ENCODE data around the gene QSOX2.

Gene QSOX2

GRCh38 chr9:136187683-136188586 is 57.7 kb downstream of the QSOX2 start:
- DNase-seq, result no peak

DNA sequence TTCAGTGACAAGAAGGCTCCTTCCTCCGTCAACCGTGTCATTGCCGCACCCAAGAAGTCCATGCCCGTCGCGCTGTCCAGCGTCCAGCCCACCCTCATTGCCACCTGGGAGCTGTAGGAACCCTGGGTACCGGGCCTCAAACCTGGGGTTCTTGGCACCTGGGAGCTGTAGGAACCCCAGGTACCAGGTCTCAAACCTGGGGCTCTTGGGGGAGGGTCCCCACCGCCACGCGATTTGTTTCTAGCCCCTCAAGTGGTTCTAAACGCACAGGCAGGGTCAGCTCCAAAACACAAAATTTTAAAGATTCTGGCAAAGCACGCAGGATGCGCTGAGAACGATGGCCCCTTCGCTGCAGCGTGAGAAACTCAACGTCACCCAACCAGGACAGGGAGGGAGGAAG is 58.4 kb downstream of the QSOX2 start:
- DNase-seq, result no peak

DNA sequence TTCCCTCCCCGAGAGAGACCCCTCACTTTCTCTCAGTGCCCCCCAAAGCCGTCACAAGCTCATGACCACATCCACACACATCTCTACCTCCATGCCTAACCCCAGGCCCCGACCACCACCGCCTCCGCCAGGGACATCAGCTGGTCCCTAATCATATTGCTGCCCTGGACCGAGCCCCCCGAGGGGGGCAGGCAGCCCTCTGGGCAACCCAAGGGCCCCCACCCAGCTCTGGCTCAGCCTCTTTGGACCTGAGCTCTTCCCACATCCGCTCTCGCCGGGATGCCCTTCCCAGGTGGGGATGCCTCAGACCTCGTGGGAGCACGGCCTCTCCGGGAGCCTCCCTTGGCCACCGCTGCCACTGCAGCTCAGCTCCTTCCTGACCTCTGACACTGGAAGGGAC is 59.2 kb downstream of the QSOX2 start:
- no peak for DNase-seq

DNA sequence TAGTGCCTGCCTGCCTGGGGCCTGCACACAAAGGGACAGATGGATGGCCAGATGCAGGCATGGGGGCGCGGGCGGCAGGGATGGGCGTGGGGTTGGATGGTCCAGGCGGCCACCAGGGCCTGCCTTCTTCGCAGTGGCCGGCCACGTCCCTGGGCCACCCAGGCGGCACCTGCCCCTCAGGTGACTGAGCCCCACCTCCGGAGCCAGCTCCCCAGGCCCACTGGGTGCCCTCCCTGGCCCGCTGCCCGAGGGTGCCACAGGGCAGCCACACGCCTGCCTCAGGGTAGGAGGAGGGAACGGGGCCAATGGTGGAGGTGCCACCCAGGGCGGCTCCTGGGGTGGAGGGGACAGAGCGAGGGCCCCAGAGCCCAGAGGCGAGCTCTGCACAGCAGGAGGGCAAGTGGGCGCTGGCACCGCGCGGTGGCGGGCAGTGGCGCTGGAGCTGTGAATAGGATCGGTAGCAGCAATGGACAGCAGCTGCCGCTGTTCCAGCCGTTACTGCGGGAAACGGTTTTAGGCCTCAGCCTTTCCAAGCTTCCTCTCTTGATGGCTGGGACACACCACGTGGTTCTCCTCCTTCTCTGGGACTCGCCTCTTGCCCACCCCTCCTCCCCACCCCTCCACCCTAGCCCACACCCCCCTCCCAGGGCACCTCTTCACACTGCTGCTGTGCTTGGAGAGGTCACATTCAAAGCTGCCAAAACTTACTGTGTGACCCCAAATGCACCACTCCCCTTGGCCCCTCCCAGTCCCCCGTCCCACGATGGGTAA is 59.8 kb downstream of the QSOX2 start:
- no peak for DNase-seq

DNA sequence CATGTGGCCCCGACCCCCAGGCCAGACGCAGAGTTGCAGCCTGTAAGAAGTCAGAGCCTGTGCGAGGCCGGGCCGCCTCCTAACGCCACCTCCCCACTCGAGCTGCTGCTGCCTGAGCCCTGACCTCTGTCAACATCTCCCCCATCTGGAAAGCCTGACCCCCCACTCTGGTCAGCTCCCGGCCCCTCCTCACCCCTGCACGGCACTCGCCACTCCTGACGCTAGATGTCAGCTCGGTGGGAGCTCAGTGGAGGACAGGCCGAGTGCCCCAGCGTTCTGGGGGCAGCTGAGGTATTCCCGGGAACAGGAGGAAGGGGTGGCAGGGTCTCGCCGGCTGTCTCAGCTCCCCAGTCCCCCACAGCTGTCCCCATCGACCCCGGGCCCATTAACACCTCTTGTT is 60.5 kb downstream of the QSOX2 start:
- DNase-seq, result no peak

GRCh38 chr9:136182850-136183422 is 62.7 kb downstream of the QSOX2 start:
- no peak for DNase-seq

DNA sequence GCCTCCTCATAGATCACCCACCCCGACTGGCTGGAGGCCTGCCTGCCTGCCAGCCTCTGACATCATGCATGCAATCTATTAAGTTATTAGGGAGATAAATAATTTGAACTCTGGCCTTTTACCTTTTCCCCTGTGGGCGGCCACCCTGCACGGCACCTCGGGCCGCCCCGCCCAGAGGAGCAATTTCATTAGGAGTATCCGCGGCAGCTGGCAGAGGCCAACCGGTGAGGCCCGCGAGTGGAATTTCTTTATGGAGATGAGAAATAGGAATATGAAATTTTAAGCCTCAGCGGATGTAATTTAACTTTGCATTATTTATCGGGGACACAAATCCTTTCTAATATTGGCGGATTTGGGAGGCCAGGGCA is 63.2 kb downstream of the QSOX2 start:
- DNase-seq, result no peak

DNA sequence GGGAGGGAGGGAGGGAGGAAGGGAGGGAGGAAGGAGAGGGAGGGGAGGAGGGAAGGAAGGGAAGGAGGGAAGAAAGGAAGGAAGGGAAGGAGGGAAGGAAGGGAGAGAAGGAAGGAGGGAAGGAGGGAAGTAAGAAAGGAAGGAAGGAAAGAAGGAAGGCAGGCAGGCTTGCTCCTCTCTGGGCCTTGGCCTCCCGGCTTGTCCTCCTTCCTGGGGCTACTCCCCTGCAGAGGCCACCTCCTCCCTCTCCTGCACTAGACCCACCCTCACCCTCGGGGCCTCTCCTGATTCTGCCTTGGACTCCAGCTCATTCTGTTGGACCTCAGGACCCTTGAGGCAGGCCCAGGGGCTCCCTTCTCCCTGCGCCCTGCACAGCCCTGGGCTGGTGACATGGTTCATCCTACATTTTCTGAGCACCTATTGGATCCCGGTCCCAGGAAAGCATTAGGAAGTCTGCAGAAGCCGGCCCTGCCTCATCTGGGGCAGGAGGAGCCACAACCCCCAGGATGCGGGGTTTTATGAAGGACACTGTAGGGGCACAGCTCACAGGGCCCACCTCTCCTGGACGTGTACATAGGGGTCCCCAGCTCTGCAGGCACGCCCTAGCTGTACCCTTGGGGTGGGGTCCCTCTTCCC is 63.7 kb downstream of the QSOX2 start:
- DNase-seq, result no peak

DNA sequence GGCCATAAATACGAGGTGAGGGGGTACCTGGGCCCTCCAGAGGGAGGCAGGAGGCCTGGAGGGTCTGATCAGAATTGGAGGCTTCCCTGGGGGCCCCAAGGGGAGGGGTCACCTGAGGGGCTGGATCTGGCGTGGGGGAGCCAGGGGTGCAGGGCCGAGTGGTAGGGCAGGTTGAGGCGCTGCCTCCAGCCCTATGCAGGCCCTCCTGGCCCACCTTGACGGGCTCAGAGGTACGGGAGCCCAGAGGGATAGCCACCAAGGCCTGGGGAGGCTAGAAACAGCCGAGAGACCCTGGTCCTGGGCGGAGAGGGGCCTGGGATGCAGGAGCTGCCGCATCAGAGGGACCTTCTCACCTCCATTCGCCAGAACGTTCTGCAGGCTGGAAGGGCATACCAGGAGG is 65.0 kb downstream of the QSOX2 start:
- no peak for DNase-seq

DNA sequence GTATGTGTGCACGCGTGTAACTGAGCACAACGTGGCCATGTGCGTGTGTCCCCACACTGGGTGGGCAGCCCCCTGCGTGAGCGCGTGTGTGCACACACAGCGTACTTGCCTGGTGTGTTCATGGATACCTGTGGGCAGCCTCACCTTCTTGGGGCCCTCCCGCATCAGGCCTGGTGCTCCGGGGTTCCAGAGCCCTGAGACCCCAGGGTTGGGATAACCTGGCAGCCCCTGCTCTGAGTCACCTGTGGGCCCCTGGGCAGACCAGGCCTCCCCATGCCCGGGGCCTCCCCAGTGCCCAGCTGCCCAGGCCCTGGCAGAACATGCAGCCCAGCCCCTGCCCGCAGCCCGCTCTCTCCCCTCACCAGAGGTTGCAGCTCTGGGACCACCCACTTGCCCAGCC is 65.9 kb downstream of the QSOX2 start:
- no peak for DNase-seq

- DNase-seq, result no peak
Observed at GRCh38 chr9:136179101-136179616, 66.5 kb downstream of the QSOX2 start.

DNA sequence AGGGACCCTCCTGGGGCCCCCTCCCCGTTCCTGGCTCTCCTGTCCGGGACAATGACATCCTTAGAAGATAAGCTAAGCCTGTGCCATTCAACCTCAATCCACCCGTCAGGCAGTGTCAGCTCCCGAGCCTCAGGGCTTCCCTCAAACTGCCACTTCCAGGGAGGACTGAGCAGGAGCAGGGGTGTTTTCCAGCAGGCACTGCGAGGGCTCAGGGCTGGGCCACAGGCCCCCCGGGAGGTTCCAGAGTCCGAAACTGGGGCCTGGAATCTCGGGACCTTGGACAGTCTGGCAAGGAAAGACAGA is 66.9 kb downstream of the QSOX2 start:
- no peak for DNase-seq

DNA sequence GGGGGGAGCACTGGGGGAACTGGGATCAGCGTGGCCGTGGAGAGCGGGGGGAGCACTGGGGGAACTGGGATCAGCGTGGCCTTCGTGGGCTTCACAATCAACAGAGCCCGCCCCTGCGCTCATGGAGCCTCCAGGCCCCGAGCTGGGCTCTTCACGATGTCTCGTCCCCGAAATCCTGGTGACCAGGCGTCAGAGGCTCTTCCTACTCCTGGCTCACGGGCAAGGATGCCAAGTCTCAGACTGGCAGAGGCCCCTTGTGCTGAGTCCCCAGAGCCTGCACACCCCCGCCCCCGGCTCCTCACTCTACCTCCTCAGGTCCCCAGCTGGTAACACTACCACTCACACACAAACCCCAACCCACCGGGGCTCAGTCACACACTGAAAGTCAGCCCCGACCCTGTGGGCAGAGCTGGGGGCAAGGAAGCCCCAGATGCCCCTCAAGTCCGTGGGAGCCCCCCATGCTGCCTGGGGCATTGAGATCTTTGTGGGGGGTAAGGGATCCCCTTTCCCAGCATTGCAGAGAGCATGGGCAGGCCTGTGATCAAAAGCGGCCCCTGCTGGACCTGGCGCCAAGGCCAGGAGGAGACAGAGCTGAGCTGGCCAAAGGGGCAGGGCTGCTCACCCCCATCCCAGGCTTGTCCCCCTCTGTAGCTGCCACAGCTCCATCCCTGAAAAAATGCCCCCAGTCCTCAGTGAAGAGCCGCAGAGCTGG is 67.4 kb downstream of the QSOX2 start:
- no peak for DNase-seq

- no peak for DNase-seq
Observed at GRCh38 chr9:136177224-136177623, 68.4 kb downstream of the QSOX2 start.

GRCh38 chr9:136175616-136176197 is 69.9 kb downstream of the QSOX2 start:
- DNase-seq, result no peak

GRCh38 chr9:136174779-136175615 is 70.6 kb downstream of the QSOX2 start:
- no peak for DNase-seq

DNA sequence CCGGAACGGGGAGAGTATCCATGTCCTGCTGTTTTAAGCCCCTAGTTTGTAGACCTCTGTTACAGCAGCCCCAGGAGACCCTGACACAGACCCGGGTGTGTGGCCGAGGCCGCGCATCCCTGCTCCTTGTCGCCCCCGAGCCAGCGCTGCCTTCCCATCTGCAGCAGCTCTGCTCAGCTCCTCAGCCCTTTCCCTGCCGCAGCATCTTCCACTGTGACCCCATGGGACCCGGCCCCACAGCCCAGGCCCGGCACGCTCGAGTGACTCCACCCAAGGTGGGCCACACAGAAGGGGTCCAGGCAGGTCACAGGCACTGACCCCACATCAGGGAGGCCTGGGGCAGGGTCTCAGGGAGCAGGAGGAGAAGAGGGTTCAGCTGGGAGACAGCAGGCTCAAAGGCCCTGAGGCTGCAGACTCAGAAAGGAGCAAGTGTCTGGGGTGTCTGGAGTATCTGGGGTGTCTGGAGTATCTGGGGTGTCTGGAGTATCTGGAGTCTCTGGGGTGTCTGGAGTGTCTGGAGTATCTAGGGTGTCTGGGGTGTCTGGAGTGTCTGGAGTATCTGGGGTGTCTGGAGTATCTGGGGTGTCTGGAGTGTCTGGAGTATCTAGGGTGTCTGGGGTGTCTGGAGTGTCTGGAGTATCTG is 71.8 kb downstream of the QSOX2 start:
- no peak for DNase-seq

GRCh38 chr9:136172412-136173079 is 73.1 kb downstream of the QSOX2 start:
- DNase-seq, result peak; percentile 46

DNA sequence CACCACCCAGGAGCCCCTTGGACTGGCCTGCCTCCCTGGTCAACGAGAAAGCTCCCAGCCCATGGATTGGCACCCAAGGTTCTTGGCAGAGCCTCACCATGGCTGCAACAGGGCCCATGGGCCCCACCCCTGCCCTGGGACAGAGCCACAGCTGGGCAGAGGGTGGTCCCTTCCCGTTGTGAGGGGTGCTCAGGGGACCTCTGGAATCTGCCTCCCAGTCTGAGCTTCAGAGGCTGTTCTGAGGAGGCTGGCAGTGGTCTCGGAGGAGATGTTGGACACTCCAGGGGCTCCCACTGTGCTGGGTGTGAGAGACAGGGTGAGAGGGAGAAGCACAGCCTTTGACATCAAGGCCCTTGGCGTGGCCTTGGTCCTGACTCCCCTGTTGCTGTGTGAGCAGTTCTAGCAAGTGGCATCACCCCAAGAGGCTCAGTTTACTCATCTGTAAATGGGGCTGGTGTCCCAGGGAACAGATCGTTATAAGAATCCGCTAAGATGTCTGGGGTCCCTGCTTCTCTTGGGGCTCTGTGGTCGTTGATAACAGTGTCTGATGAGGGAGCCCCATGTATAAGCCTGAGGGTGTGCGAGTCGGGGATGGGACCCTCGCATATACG is 73.7 kb downstream of the QSOX2 start:
- no peak for DNase-seq
